ENCODE results near the gene HIRIP3. TPM values are rescaled to one million over a fixed set of nuclear protein-coding genes. Genes with fewer than 3 reads are reported as not detected.

HIRIP3 gene
- polyA plus RNA-seq, 1 of the 3 experiments (the other 2 are of a cell fraction): 18.9 TPM

DNA sequence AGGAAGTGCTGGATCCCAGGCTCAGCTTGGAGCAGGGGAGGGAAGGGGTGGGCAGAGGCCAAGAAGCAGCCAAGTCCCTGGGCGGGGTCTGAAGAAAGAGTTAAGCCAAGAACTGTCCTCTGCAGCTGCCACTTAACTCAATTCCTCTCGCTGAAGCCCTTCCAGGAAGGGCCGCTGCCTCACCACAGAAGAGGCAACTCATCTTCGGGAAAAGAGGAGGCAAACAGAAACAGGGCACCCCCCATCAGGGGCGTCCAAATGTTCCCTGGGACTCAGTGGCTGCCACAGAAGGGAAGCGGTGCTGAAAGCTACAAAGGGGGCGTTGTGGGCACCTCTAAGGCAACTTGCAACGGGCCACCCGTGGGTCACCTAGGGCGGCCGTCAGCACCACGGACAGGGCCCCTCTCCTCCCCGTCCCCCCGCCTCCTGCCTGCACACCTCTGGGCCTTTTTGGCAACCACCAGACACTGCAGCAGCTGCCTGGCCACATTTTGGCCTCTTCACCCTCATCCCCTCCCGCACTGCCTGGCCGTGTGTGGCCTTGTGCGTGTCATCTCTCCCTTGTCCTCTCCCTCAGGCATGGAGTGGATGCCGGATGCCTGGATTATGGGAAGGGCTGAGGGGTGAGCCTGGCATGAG, 33.1 kb upstream of the HIRIP3 start:
- Histone ChIP-seq H3K27me3 (ENCODE audit: insufficient read depth) (no peaks in the 10 kb centered on the region), H3K79me2 (ENCODE audit: insufficient read depth) (no peaks in the 10 kb centered on the region), H3K9me2 (no peaks in the 10 kb centered on the region), H3K4me3 (ENCODE audit: low read depth in 2 of 2, low read length in 1 of 2) (no peak overlapping the region), H3F3A (replicated peaks; ENCODE audit: insufficient read depth) (no peaks in the 10 kb centered on the region), H4K20me1 (ENCODE audit: insufficient read depth) (no peaks in the 10 kb centered on the region), H3K9ac (no peak overlapping the region), H3K36me3 (replicated peaks in 1 of 2; ENCODE audit: control insufficient read depth in 1 of 2, insufficient read depth in 2 of 2, low read length in 1 of 2) (no peaks in the 10 kb centered on the region), H3K27ac (ENCODE audit: low read depth in 2 of 2, low read length in 1 of 2) (no peak overlapping the region; a peak in 1 of 4 replicates), H2AFZ (ENCODE audit: low read depth) (no peak overlapping the region), H3K4me1 (ENCODE audit: control insufficient read depth in 1 of 2, insufficient read depth in 2 of 2, low read depth in 1 of 2, low read length in 1 of 2) (peaks cover 6 to 28% of the 10 kb centered on the region in 2 experiments; a peak in 2 of 4 replicates), H3K9me3 (no peaks in the 10 kb centered on the region), H3K4me2 (no peak overlapping the region)
- ChIA-PET POLR2A (no interaction called here), CTCF (interaction anchor here (1.0 to 1.3 kb wide), 5 partner anchors 21 to 213 kb away, joined by 3 to 4 read pairs (median 3); partner anchors contain the start of gene PAGR1)
- DNase-seq: no peak
- TF ChIP-seq, protein P1, sequence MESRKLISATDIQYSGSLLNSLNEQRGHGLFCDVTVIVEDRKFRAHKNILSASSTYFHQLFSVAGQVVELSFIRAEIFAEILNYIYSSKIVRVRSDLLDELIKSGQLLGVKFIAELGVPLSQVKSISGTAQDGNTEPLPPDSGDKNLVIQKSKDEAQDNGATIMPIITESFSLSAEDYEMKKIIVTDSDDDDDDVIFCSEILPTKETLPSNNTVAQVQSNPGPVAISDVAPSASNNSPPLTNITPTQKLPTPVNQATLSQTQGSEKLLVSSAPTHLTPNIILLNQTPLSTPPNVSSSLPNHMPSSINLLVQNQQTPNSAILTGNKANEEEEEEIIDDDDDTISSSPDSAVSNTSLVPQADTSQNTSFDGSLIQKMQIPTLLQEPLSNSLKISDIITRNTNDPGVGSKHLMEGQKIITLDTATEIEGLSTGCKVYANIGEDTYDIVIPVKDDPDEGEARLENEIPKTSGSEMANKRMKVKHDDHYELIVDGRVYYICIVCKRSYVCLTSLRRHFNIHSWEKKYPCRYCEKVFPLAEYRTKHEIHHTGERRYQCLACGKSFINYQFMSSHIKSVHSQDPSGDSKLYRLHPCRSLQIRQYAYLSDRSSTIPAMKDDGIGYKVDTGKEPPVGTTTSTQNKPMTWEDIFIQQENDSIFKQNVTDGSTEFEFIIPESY (IDR thresholded peaks at IDR 0.05; ENCODE audit: borderline replicate concordance, low read depth): no peak
- TF ChIP-seq SIN3A (IDR thresholded peaks at IDR 0.05; ENCODE audit: borderline replicate concordance, low read depth, low read length) (no peak), TAF1 (IDR thresholded peaks at IDR 0.05; ENCODE audit: borderline replicate concordance, low read depth, low read length) (no peak), MXI1 (IDR thresholded peaks at IDR 0.05; ENCODE audit: low read depth, low read length) (no peak), RAD21 (IDR thresholded peaks at IDR 0.05; ENCODE audit: low read length) (no peak)
- TF ChIP-seq, protein P2, sequence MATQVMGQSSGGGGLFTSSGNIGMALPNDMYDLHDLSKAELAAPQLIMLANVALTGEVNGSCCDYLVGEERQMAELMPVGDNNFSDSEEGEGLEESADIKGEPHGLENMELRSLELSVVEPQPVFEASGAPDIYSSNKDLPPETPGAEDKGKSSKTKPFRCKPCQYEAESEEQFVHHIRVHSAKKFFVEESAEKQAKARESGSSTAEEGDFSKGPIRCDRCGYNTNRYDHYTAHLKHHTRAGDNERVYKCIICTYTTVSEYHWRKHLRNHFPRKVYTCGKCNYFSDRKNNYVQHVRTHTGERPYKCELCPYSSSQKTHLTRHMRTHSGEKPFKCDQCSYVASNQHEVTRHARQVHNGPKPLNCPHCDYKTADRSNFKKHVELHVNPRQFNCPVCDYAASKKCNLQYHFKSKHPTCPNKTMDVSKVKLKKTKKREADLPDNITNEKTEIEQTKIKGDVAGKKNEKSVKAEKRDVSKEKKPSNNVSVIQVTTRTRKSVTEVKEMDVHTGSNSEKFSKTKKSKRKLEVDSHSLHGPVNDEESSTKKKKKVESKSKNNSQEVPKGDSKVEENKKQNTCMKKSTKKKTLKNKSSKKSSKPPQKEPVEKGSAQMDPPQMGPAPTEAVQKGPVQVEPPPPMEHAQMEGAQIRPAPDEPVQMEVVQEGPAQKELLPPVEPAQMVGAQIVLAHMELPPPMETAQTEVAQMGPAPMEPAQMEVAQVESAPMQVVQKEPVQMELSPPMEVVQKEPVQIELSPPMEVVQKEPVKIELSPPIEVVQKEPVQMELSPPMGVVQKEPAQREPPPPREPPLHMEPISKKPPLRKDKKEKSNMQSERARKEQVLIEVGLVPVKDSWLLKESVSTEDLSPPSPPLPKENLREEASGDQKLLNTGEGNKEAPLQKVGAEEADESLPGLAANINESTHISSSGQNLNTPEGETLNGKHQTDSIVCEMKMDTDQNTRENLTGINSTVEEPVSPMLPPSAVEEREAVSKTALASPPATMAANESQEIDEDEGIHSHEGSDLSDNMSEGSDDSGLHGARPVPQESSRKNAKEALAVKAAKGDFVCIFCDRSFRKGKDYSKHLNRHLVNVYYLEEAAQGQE (IDR thresholded peaks at IDR 0.05; ENCODE audit: low read depth, low read length): peak; percentile 95
- TF ChIP-seq, protein P3, sequence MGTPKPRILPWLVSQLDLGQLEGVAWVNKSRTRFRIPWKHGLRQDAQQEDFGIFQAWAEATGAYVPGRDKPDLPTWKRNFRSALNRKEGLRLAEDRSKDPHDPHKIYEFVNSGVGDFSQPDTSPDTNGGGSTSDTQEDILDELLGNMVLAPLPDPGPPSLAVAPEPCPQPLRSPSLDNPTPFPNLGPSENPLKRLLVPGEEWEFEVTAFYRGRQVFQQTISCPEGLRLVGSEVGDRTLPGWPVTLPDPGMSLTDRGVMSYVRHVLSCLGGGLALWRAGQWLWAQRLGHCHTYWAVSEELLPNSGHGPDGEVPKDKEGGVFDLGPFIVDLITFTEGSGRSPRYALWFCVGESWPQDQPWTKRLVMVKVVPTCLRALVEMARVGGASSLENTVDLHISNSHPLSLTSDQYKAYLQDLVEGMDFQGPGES (IDR thresholded peaks at IDR 0.05; ENCODE audit: low read depth, low read length): no peak
- 64% methylated on average over 13 of the region's 18 CpGs for WGBS (ENCODE audit: low lambda C conversion rate)
